Right renal cortex interstitium (tissue), 3 donors: Measurements from ENCODE around the gene SCGB1D1. TPM values are rescaled to one million over a fixed set of nuclear protein-coding genes. Genes with fewer than 3 reads are reported as not detected.
"Not testable (repeated sequence)": the region's sequence is repeated elsewhere in the genome, so short reads cannot be mapped to it uniquely, and the experiment has no call there.

Experiments used
- DNase-seq, 3 donors: peaks; one replicate each; pipeline ENCODE4 v3.0.0-alpha.2; 2013; ENCODE audit warnings: low read depth in 3 of 3, low spot score in 2 of 3
- polyA plus RNA-seq, 3 donors: library from polyadenylated mRNA; unstranded; fragments of 120-200 nt; gene quantifications; one replicate each; pipeline ENCODE4 v1.2.1, GENCODE V29; 2013; ENCODE audit not compliant: insufficient read length in 3 of 3

SCGB1D1 gene
- polyA plus RNA-seq, 3 donors: not detected

- DNase-seq: no peak
Observed at GRCh38 chr11:62157603-62158002, 32.4 kb upstream of the SCGB1D1 start.

GRCh38 chr11:62166371-62166770 lies 23.6 kb upstream of the SCGB1D1 start:
- DNase-seq: no peak

DNA sequence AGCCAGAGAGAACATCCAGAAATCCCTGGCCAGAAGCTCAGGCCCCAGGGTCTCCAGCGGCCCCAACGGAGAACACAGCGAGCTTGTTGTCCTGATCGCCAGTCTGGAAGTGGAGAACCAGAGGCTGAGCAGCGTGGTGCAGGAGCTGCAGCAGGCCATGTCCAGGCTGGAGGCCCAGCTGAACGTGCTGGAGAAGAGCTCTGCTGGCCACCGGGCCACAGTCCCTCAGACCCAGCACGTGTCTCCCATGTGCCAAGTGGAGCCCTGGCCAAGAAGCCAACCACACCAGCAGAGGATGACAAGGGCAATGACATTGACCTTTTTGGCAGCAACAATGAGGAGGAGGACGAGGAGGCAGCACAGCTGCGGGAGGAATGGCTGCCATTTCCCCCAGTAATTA lies 20.6 kb upstream of the SCGB1D1 start:
- DNase-seq: no peak

- DNase-seq: no peak
Observed at GRCh38 chr11:62169935-62170334, 20.1 kb upstream of the SCGB1D1 start.

- DNase-seq: peak; percentile 66 to 82 (median 80)
Observed at GRCh38 chr11:62171261-62171723, 18.7 kb upstream of the SCGB1D1 start.

DNA sequence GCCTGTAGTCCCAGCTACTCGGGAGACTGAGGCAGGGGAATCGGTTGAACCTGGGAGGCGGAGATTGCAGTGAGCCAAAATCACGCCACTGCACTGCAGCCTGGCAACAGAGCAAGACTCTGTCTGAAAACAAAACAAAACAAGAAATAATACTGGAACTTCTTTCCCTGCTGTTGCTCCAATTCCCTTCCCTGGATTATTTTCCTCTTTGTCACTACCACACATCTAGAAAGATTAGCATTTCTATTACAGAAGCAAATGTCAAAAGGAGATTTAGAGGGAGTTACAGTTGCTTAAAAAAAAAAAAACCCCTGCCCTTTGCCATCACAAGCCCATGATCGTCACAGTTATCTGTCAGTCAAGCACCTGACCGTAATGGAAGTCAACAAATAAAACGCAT lies 17.7 kb upstream of the SCGB1D1 start:
- no peak for DNase-seq

DNA sequence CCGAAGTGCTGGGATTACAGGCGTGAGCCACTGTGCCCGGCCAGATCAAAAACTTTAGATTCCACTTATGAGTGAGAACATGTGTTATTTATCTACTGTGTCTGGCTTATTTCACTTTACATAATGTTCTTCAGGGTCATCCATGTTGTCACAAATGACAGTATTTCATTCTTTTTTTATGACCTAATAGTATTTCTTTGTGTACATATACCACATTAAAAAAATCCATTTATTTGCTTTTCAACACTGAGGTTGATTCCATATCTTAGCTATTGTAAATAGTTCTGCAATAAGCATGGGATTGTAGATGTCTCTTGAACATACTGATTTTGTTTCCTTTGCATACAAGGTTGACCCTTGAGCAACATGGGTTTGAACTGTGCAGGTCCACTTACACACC lies 13.2 kb upstream of the SCGB1D1 start:
- DNase-seq: no peak

DNA sequence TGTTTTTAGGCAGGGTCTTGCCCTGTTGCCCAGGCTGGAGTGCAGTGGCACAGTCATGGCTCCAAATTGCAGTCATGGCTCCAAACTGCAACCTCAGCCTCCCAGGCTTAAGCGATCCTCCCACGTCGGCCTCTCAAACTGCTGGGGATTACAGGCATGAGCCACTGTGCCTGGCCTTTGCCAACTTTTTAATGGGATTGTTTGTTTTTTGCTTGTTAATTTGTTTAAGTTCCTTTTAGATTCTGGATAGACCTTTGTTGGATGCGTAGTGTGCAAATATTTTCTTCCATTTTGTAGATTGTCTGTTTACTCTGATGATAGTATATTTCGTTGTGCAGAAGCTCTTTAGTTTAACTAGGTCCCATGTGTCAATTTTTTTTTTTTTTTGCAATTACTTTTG lies 10.0 kb upstream of the SCGB1D1 start:
- no peak for DNase-seq

DNA sequence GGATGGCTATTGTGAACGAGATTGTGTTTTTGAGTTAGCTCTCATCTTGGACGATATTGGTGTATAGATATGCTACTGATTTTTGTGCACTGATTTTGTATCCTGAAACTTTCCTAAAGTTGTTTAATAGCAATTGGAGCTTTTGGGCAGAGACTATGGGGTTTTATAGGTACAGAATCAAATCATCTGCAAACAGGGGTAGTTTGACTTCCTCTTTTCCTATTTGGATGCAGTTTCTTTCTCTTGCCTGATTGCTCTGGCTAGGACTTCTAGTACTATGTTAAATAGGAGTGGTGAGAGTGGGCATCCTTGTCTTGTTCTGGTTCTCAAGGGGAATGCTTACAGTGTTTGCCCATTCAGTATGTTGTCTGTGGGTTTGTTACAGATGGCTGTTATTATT lies 8.9 kb upstream of the SCGB1D1 start:
- DNase-seq: no peak

- DNase-seq: no peak
Observed at GRCh38 chr11:62182147-62182891, 7.7 kb upstream of the SCGB1D1 start.

DNA sequence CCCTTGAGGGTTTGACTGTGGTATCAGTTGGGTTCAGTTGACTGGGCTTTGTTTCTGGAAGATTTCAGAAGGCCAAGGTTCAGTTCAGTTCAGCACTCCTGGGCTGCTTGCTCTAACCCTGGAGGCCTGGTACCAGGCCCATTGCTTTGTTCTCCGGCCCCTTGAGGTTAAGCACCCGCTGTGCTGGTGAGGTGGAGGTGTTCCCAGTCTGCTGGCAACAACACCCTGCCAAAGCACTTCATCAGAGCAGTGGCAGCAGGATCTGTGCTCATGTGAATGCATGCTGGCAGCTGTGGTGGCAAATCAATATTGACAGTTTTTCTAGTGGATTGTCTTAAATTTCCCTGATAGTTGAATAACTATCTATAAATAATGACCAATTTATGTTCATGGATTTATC lies 3.8 kb upstream of the SCGB1D1 start:
- no peak for DNase-seq

- DNase-seq: no peak
Observed at GRCh38 chr11:62193952-62194351, 3.9 kb downstream of the SCGB1D1 start.

DNA sequence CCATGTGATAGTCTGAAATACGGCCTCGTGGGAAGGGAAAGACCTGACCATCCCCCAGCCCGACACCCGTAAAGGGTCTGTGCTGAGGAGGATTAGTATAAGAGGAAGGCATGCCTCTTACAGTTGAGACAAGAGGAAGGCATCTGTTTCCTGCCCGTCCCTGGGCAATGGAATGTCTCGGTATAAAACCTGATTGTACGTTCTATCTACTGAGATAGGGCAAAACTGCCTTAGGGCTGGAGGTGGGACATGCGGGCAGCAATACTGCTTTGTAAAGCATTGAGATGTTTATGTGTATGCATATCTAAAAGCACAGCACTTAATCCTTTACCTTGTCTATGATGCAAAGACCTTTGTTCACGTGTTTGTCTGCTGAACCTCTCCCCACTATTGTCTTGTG lies 5.0 kb downstream of the SCGB1D1 start:
- DNase-seq: not testable (repeated sequence)

- no peak for DNase-seq
Observed at GRCh38 chr11:62195945-62196344, 5.9 kb downstream of the SCGB1D1 start.

DNA sequence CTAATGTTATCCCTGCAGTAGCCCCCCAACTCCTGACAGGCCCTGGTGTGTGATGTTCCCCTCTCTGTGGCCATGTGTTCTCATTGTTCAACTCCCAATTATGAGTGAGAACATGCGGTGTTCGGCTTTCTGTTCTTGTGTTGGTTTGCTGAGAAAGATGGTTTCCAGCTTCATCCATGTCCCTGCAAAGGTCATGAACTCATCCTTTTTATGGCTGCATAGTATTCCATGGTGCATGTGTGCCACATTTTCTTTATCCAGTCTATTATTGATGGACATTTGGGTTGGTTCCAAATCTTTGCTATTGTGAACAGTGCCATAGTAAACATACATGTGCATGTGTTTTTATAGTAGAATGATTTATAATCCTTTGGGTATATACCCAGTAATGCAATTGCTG lies 7.4 kb downstream of the SCGB1D1 start:
- not testable (repeated sequence) for DNase-seq

- no peak for DNase-seq
Observed at GRCh38 chr11:62201376-62201775, 11.4 kb downstream of the SCGB1D1 start.

DNA sequence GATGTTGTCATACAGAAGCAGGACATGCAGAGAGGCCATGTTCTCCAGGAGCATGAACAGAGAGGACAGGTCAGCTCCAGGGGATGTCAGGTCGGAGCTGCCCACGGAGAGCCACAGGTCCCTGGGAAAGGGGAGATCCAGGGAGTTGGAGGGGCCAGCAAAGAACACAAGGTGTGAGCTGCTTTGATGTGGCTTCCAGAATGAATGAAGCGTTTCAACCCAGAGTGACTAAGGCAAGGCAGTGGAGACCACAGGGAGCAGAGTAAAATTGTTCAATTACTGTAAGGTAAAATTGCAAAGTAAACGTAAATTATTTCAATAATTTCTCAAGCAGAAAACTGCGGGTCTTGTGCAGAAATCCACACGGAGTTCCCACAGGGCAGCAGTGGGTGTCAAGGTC lies 12.9 kb downstream of the SCGB1D1 start:
- DNase-seq: no peak

GRCh38 chr11:62204430-62204829 lies 14.4 kb downstream of the SCGB1D1 start:
- no peak for DNase-seq

- DNase-seq: no peak
Observed at GRCh38 chr11:62205441-62205840, 15.4 kb downstream of the SCGB1D1 start.

DNA sequence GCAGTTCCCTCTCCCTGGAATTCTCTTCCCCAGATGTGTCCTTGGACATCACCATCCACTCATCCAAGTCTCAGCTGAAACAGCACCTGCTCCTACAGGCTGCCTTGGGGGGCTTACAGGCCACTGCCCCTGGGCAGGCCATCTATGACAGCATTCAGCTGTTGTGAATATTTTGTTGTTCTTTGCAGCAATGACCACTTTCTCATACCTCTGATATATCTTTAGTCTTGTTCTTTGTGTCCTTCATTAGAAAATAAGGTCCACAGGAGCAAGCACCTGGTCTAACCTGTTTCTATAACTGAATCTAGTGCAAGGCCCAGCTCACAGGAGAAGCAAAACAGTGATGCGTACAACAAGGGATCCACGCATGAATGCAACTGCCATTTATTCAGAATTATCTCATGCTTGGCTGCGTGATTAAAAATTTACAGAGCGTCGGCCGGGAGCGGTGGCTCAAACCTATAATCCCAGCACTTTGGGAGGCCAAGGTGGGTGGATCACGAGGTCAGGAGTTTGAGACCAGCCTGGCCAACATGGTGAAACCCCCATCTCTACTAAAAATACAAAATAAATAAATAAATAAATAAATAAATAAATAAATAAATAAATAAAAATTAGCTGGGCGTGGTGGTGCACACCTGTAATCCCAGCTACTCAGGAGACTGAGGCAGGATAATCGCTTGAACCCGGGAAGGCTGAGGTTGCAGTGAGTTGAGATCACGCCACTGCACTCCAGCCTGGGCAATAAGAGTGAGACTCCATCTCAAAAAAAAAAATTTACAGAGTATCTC lies 16.5 kb downstream of the SCGB1D1 start:
- DNase-seq: not testable (repeated sequence)

DNA sequence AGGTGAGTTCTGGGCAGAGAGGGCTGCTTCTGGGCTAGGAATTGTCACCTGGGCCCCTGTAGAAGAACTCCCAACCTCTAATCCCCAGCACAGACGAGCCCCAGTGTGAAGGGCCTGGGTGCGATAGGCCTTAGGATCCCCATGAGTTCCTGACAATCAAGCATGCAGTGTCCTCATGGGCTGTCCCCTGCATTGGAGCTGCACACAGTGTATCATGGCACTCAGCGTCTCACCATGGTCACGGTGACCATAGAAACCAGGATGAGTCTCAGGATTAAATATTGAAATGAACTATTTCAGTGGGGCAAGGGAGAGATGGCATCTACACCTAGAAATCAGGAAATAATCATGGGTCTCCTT lies 18.7 kb downstream of the SCGB1D1 start:
- DNase-seq: no peak

DNA sequence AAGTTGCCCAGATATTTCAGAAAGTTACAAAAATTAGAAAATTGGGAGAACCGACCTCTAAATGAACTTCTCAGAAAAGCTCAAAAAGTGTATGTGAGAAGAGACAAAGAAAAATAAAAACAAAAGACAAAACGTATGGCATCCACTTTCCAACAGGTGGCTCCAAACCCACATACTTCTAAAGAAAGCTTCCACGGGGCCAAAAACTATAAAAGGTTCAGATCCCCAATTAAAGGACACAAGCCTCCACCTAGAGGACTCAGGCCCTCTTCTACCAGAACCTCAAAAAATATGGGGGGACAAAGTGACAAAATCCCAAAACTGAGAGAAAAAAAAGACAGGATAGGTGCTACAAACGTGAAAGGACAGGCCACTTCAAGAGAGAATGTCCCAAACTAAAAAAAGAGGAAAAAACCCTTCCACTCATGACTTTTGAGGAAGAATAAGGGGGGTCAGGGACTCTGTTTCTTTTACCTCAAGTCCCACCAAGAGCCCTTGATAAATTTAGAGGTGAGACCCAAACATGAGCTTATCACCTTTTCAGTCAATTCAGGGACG lies 27.3 kb downstream of the SCGB1D1 start:
- DNase-seq: no peak
